Measurements from ENCODE around the gene SLC13A5.

GRCh38 chr17:6671431-6671830 lies 41.7 kb downstream of the SLC13A5 start:
- TF ChIP-seq REST (IDR thresholded peaks at IDR 0.05; ENCODE audit: borderline replicate concordance), result no peak
- no peak for TF ChIP-seq REST (CRISPR knock-in tag; IDR thresholded peaks at IDR 0.05; ENCODE audit: low read depth)
- no peak for TF ChIP-seq ZNF24 (IDR thresholded peaks at IDR 0.05)
- no peak for TF ChIP-seq HNRNPL (IDR thresholded peaks at IDR 0.05; ENCODE audit: low read depth, low read length)
- TF ChIP-seq EZH2 (IDR thresholded peaks at IDR 0.05; ENCODE audit: borderline replicate concordance, low read depth, low read length), result no peak
- no peak for TF ChIP-seq ZFP36 (IDR thresholded peaks at IDR 0.05; ENCODE audit: low read depth, low read length, partially characterized antibody)
- TF ChIP-seq BHLHE40 (IDR thresholded peaks at IDR 0.05; ENCODE audit: low read length), result no peak
- no peak for TF ChIP-seq BRD4 (IDR thresholded peaks at IDR 0.05)
- no peak for TF ChIP-seq SMARCA4 (IDR thresholded peaks at IDR 0.05)
- TF ChIP-seq MXI1 (IDR thresholded peaks at IDR 0.05; ENCODE audit: low read depth, low read length), result no peak
- no peak for TF ChIP-seq CHAMP1 (IDR thresholded peaks at IDR 0.05)
- no peak for TF ChIP-seq MTA1 (IDR thresholded peaks at IDR 0.05; ENCODE audit: borderline replicate concordance)
- TF ChIP-seq ZNF609 (CRISPR knock-in tag; IDR thresholded peaks at IDR 0.05; ENCODE audit: borderline replicate concordance), result no peak
